ENCODE data around the gene SAG.

SAG gene

DNA sequence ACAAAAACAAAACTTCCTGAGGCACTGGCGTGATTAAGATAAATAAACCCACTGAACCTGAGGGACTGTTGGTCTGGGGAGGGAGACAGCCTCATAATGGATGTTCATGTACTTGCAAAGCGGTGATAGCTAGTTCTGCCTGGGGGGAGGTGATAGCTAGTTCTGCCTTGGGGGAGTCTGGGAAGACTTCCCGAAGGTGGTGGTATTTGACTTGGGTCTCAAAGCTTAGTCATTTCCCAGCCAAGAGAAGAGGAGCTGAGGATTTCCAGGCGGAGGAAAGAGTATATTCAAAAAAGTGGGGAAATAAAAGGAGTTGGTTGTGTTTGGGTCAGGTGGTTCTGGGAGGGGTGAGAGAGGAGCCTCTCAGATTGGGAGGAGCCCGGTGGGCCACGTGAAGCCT lies 71.4 kb downstream of the SAG start:
- no peak for DNase-seq (ENCODE audit: low read depth in 2 of 2, low spot score in 1 of 2)

GRCh38 chr2:233379441-233379840 lies 71.8 kb downstream of the SAG start:
- DNase-seq (ENCODE audit: low read depth in 2 of 2, low spot score in 1 of 2), result no peak

GRCh38 chr2:233380132-233380895 lies 72.7 kb downstream of the SAG start:
- no peak for DNase-seq (ENCODE audit: low read depth in 2 of 2, low spot score in 1 of 2)

DNA sequence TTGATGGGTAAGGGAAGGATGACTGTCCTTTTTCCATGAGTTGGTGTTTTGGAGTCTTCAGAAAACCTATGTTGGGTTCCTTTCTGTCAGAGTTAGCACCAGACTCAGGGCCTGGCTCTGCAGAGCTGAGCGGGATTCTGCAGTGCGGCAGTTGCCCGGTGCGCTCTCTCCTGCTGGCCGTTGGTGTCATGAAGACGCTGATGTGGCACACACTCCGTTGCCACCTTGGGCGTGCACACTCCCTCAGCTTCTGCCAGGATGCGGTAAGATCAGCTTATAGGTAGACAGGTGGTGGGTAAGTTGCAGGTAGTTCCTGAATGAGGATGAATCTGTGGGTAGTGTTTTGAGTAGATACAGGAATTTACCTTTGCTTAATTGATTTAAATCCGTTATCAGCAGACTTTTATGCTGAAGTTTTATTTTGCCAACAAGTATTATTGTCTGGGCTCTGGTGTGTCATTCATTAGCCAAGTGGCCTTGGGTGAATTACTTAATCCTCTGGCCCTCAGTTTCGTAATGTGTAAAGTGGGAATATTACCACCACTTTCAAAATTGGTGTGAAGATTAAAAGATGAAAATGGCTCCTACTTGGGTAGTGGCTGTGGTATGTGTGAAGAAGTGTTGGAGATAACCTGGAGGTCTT lies 73.5 kb downstream of the SAG start:
- DNase-seq (ENCODE audit: low read depth in 2 of 2, low spot score in 1 of 2), result no peak

DNA sequence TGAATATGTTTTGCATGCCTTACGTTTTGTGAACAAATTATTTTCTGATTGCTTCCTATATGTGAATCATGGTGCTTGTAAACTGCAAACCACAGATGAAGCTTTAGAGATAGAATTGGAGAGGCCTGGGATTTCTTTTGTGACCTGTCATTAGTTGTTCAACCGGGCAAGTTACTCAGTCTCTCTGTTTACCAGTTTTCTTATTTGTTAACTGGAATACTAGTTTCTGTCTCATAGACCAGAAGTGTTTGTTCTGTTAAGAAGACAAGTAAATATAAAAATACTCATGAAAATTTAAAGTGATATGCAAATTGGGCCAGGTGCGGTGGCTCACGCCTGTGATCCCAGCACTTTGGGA lies 74.0 kb downstream of the SAG start:
- DNase-seq (ENCODE audit: low read depth in 2 of 2, low spot score in 1 of 2), result no peak

DNA sequence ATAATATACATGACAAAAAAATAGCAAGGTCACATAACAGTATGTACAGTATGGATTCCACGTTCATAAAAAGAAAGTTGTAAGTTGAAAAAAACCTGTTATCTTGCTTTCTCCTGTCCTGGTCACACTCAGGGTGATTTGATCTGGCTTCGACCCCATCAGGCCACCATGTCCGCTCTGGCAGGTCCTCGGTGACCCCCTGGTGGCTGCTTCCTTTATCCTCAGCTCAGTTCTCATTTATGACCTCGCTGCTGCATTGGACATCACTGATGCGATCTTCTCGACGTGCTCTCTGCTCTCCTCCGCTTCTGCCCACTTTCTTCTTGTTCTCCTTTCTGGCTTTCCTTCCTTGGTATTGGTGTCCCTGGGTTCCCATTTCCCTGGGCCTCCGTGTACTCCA lies 76.4 kb downstream of the SAG start:
- DNase-seq (ENCODE audit: low read depth in 2 of 2, low spot score in 1 of 2), result no peak

DNA sequence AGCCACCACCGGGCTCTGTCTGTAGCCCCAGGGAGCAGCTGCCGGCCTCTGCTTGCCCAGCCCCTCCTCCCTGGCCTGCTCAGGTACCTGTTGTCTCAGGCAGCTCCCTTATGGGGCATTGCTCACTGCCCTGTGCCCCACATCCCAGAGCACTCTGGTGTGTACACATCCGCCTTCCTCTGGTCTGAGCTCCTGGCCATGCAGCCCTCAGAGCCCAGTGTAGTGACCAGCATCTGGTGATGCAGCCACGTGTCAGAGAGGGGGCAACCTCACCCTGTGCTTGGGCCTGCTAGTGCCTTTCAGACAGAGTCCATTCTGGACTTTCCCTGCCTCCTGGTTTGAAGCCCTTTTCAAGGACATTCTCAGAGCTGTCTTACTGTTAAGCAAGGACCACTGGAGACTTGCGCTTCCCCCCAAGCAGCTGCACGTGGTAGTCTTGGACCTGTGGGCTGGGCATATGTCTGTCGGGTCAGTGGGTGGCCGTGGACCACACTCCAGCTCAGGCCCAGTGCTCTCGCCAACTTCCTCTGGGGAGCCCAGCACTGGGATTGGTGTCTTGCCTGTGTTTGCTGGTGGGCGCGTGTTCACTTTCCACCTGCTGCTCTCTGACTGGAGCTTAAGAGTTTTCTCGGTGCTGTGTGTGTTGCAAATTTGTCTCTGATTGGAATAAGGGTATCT lies 77.3 kb downstream of the SAG start:
- no peak for DNase-seq (ENCODE audit: low read depth in 2 of 2, low spot score in 1 of 2)

DNA sequence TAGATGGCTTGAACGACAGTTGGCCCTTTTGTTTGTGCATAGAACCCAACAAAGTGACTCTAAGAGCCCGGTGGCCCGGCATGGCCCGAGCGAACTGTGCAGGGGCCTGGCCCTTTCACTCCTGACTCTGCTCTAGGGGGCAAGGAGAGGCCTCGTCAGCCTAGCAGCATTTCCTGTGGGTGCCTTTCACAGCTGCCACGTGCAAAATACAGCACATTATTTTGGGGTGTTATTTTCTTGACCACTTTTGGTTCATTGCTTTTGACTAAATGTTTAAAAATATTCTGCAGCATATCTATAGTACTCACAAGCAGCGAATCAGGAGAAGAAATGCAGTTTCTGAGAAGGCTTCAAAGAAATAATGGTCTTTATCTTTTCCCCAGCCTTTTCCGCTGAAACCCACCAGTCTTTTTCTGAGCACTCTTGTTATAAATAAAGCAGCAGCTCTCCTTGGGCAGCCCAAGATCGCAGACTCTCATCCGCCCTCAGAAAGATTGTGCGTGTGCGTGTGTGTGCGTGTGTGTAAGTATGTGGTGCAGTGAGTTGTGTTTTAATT lies 78.0 kb downstream of the SAG start:
- no peak for DNase-seq (ENCODE audit: low read depth in 2 of 2, low spot score in 1 of 2)

GRCh38 chr2:233386382-233387041 lies 78.9 kb downstream of the SAG start:
- DNase-seq (ENCODE audit: low read depth in 2 of 2, low spot score in 1 of 2), result no peak

GRCh38 chr2:233387225-233387624 lies 79.6 kb downstream of the SAG start:
- DNase-seq (ENCODE audit: low read depth in 2 of 2, low spot score in 1 of 2), result no peak

DNA sequence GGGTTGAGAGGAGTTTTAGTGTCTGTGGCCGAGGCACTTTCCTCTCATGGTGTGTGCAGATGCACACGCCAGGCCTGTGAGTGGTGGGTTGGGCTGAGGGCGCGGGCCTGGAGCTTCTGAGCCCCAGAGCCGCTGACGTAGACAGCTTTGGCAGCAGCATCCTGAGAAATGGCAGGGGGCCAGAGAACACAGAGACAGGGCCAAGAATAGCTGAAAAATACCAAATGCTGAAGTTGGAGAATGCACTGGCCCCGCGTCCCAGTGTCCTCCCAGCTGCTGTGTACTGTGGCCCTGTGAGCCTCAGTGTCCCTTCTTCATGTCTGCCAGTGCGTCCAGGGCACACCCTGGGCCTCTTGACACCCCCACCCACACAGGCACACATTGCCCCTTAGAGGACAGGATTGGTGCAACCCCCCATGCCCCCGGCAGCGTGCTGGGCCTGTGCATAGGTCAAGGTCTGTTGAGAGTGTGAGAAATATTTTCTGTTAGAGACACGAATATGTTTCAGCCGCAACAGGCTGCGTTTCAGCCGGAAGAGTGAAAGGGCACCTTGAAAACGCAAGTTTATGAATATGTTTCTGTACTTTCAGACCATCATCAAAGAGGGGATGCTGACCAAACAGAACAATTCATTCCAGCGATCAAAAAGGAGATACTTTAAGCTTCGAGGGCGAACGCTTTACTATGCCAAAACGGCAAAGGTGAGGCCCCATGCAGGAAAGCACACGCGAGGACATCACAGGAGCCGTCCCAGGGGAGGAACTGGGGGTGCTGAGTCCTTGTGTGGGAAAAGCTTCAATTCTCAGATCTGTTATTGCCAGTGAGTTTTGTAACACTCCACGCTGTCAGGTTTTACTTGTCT lies 80.3 kb downstream of the SAG start:
- DNase-seq (ENCODE audit: low read depth in 2 of 2, low spot score in 1 of 2), result no peak

DNA sequence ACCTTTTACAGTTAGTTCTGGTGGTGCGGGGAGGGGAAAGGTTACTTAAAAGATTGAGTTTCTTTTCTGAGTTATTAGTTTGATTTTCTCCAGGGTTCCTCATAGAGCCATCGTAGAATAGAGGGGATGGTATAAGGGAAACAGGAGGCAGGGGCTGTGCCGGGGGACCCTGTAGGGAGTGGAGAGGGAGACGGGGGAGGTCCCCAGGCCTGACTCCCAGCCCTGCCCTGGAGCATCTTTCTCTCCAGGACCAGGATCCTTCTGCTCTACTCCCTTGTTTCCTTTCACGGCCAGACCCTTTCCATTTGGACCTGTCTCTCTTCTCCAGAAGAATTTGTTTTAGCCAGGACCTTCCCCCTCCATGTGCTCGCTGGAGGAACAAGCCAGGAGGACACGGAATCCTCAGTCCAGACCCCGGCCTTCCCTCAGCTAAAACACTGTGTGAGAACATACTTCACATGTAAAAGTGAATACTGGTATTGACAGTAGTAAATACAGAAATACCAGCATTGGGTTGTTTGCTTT lies 82.0 kb downstream of the SAG start:
- no peak for DNase-seq (ENCODE audit: low read depth in 2 of 2, low spot score in 1 of 2)

GRCh38 chr2:233395687-233396086 lies 88.1 kb downstream of the SAG start:
- no peak for DNase-seq (ENCODE audit: low read depth in 2 of 2, low spot score in 1 of 2)

Data from stimulated activated CD8-positive, alpha-beta memory T cell treated with anti-CD3 and anti-CD28 coated beads, Interleukin-4, amount 100 ng/mL, for 1 hour (primary cell).